Measurements from ENCODE around the gene SPINK5.

SPINK5 gene

GRCh38 chr5:148094336-148094735 is 30.6 kb downstream of the SPINK5 start:
- no peak overlapping the region for H3K27ac Mint-ChIP-seq
- no peak for TF ChIP-seq CTCF (IDR thresholded peaks at IDR 0.05; ENCODE audit: unreplicated experiment in 3 of 3)
- no peak overlapping the region for H3K4me3 Mint-ChIP-seq
- no peaks in the 10 kb centered on the region for H3K27me3 Mint-ChIP-seq (ENCODE audit: low read depth)
- no peaks in the 10 kb centered on the region for H3K36me3 Mint-ChIP-seq (ENCODE audit: low read depth)
- H3K4me1 Mint-ChIP-seq, result peaks cover 14% of the 10 kb centered on the region
- H3K9me3 Mint-ChIP-seq, result no peaks in the 10 kb centered on the region

DNA sequence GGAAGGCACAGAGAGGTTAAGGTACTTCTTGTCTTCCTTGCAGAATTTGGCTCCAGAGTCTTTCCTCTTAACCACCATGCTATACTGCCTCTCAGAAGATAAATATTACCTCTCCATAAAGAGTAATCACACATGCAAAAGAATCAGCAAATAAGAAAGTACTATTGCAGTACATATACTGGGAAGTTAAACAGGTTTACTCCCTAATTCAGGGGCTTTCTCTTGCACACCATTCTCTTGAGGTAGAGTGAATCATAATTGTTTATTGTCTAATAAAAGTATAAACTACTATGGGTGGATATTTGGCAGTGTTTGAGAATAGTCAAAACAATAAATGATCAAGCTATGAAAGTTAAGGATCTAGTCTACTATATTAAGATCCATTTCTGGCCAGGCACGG is 40.4 kb downstream of the SPINK5 start:
- Mint-ChIP-seq H3K27ac (no peak overlapping the region), H3K36me3 (ENCODE audit: low read depth) (no peaks in the 10 kb centered on the region), H3K27me3 (ENCODE audit: low read depth) (no peaks in the 10 kb centered on the region), H3K4me1 (no peaks in the 10 kb centered on the region), H3K4me3 (no peak overlapping the region), H3K9me3 (no peaks in the 10 kb centered on the region)
- no peak for TF ChIP-seq CTCF (IDR thresholded peaks at IDR 0.05; ENCODE audit: unreplicated experiment in 3 of 3)

DNA sequence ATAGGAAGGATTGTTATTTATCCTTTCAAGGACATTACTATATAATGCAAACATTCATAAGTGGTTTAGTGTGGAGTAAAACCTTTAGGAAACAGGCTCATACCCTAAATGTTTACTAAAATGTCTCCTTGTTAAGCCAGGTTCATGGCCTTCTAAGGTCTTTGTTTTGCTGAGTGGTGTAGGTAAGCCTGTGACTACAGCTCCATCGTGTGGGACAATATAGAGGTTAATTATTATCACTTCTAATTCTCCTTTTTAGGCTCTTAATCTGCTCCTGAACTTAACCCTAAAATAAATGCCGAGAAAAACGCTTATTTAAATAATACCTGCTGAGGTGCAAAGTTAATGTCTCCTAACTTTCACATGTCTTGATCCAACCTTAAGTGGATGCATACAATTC is 43.8 kb downstream of the SPINK5 start:
- no peaks in the 10 kb centered on the region for H3K36me3 Mint-ChIP-seq (ENCODE audit: low read depth)

GRCh38 chr5:148113243-148113642 is 49.5 kb downstream of the SPINK5 start:
- Mint-ChIP-seq H3K4me1 (no peaks in the 10 kb centered on the region), H3K9me3 (no peaks in the 10 kb centered on the region), H3K36me3 (ENCODE audit: low read depth) (no peaks in the 10 kb centered on the region), H3K27me3 (ENCODE audit: low read depth) (no peaks in the 10 kb centered on the region), H3K4me3 (no peak overlapping the region), H3K27ac (no peak overlapping the region)
- TF ChIP-seq CTCF (IDR thresholded peaks at IDR 0.05; ENCODE audit: unreplicated experiment in 3 of 3), result no peak

More for the DNA sequence above, 43.8 kb downstream of the SPINK5 start:
- Mint-ChIP-seq H3K9me3 (no peaks in the 10 kb centered on the region), H3K27ac (no peak overlapping the region), H3K4me3 (no peak overlapping the region), H3K27me3 (ENCODE audit: low read depth) (no peaks in the 10 kb centered on the region), H3K4me1 (no peaks in the 10 kb centered on the region)
- no peak for TF ChIP-seq CTCF (IDR thresholded peaks at IDR 0.05; ENCODE audit: unreplicated experiment in 3 of 3)

DNA sequence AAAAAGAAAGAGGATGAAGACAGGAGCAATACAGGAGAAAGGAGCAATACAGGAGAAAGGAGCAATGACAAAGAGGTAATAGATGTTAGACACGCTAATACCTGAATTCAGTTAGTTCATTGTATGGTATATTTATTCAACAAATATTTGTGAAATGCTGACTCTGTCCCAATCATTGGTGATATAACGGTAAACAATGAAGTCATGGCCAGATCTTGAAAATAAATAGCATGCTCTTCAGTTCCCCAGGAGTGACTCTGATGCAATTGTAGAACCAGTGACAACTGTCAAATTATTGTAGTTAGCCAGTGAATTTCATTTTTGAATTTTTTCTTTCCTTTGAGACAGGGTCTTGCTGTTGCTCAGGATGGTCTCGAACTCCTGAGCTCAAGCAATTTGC is 56.5 kb downstream of the SPINK5 start:
- TF ChIP-seq CTCF (IDR thresholded peaks at IDR 0.05; ENCODE audit: unreplicated experiment in 3 of 3), result no peak

DNA sequence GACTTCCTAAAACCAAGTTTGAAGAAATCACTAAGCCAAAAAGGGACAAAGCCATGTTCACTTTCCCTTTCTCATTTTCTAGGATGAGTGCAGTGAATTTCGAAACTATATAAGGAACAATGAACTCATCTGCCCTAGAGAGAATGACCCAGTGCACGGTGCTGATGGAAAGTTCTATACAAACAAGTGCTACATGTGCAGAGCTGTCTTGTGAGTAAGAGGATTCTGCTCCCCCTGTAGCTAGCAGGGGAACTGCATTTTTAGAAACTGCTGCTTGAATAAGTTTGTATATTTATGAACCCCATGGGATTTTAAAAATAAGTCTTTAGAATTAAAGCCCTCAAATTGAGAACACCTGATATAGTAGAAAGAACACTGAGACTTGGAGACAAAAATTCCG is 61.9 kb downstream of the SPINK5 start:
- Mint-ChIP-seq H3K27me3 (ENCODE audit: low read depth) (no peaks in the 10 kb centered on the region), H3K36me3 (ENCODE audit: low read depth) (no peaks in the 10 kb centered on the region), H3K4me3 (no peak overlapping the region), H3K4me1 (no peaks in the 10 kb centered on the region), H3K27ac (no peak overlapping the region), H3K9me3 (no peaks in the 10 kb centered on the region)
- TF ChIP-seq CTCF (IDR thresholded peaks at IDR 0.05; ENCODE audit: unreplicated experiment in 3 of 3), result no peak

More for the DNA sequence above, 56.5 kb downstream of the SPINK5 start:
- H3K4me3 Mint-ChIP-seq, result no peak overlapping the region
- H3K27me3 Mint-ChIP-seq (ENCODE audit: low read depth), result no peaks in the 10 kb centered on the region
- no peaks in the 10 kb centered on the region for H3K9me3 Mint-ChIP-seq
- no peak overlapping the region for H3K27ac Mint-ChIP-seq
- no peaks in the 10 kb centered on the region for H3K36me3 Mint-ChIP-seq (ENCODE audit: low read depth)
- H3K4me1 Mint-ChIP-seq, result no peaks in the 10 kb centered on the region
